ENCODE results near the gene EPHA5.

EPHA5 gene

DNA sequence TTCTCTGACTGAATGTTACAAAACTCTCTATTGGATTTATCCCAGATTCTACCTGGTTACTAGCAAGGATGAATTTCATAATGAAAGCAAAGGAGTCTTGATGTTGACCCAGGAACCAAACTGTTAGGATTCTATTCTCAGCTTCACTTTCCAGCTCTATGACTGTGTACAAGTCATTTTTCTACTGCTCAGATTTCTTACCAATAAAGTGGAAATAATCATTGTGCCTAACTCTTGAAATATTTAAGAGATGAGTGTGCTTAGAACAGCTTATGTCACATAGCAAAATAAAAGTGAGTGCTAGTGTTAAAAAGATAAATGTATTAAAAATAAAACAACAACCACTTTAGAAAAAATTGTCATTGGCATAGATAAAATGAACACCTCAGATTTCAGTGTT, 45.6 kb downstream of the EPHA5 start:
- DNase-seq (ENCODE audit: low read depth), result no peak

DNA sequence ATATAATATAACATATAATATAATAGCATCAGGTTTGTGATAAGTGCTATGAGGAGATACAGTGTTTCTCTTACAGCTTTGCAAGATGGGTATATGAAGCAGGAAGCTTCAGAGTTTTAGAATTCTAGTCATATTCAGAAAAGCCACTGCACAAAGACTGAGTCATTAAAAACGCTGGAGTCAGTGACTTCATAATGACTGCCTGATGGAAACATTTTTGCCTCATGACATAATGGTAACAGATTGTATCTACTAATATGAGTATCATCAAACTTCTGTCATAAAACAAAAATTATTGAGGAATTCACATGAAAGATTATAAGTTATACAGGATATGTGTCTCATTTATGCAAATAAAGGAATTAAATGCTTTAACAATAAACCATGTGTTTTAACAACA, 46.8 kb downstream of the EPHA5 start:
- no peak for DNase-seq (ENCODE audit: low read depth)

DNA sequence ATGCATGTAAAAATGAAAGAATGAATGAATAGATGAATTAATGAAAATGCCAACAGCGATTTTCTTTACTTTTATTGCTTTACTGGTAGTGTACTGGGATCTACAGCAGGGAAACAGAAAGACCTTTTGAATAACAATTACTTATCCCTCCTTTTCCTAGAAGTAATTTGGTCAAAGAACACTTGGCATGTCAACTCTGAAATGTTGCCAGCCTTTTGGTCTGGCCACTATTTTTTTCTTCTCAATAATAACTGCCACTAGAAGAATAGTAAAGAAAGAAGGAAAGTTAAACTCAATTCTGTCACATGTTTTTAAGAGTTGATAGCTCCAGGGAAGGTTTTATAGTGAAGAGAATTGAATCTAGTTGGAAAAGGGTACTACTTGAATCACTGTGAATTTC, 52.9 kb downstream of the EPHA5 start:
- DNase-seq (ENCODE audit: low read depth), result no peak

DNA sequence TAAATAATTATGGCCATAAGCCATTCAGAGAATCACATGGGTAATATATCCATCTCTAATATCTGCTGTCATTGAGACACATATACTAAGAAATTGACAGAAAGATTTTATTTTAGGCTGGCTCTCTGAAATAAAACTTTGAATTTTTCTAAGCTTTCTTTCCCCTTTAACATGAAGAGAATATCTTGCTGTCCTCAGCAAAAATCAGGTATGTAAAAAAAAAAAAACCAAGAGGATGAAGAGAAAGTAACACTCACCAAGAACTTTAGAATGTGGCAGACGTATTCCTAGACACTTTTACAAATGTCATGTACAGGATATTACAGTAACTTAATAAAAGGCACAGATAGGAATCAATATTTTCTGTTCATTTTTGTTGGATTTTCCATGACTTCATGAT, 65.8 kb downstream of the EPHA5 start:
- DNase-seq (ENCODE audit: low read depth), result no peak

DNA sequence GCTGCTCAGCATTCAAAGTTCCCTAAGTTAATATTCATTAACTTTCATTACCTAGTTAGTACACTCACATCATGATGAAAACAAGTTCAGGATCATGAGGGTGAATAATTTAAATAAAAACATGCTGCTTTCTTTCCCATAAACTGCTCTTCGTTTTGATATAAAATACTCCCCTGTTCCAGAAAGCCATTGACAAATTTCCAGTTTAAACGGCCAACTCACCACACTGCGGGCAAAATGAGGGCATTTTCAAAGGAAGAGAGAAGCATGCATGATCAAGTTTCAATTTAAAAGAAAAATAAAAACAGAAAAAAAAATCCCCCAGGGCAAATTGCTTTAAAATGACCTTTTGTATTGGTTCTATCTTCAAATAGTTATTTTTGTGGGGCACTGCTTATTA, 69.6 kb downstream of the EPHA5 start:
- DNase-seq (ENCODE audit: low read depth), result no peak

DNA sequence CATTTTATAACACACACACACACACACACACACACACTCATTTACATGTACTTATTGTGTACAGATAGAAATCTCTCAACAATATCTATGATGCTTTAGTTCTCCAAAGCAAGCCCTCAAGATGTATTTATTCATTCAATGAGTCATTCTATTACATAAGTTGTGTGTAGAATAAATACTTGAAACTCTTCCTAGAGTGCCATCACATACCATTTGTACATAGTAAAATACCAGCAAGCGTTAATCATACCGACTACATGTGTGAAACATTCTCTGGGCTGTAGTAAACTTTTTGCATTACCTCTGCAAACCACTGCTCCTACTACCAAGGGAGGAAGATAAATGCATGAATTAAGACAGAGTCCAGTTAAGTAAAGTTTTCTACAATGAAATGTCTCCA, 70.9 kb downstream of the EPHA5 start:
- DNase-seq (ENCODE audit: low read depth), result no peak

DNA sequence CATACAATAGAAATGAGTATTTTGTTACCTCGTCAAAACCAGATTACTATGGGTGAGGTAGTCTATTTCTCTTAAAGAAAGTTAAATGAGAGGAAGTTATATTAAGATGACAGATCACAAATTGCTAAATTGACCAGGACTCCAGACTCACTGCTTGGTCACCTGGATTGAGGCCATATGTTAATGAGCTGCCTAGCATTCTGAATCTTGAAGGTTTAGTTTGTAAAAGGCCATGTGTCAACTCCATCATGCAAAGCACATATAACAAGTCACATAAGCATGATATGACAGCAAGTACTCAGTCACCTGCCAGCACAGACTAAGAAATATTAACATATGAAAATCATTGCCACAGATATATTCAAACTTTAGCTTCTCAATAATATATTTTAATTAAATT, 72.6 kb downstream of the EPHA5 start:
- DNase-seq (ENCODE audit: low read depth), result no peak

DNA sequence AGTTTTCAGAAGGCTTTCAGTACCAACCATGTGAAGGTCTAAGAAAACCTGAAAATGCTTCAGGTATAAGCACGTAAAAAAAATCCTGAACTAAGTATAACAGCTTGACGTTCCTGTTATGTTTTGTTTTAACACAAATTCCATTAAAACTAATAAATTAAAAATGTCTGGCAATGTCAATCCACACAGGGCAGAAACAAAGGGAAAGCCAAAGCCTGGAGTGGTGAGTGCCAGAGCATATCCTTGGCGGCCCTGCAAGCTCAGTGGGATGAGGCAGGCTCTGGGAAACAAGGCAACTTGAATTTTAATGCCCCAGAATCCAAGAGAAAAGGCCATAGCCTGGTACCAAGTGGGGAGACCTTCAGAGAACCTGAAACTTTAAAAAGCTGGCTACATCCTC, 78.2 kb downstream of the EPHA5 start:
- DNase-seq (ENCODE audit: low read depth), result no peak

DNA sequence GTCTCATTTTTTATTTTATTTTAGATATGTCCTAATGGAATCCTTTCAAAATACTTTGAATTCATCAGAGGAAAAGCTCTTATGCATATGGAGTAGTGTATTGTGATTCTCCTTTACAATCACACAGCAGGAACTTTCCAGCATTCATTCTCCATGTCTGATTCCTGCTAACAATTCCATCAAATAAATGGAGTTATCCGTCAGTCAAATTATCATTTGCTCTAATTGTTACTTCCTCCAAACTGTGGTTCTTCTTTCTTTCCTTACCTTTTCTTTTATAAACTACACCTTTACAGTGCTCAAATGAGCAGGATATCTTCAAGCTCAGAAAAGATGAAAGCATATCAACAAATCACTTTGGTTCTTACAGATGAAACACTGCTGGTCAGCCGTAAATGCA, 80.4 kb downstream of the EPHA5 start:
- no peak for DNase-seq (ENCODE audit: low read depth)

DNA sequence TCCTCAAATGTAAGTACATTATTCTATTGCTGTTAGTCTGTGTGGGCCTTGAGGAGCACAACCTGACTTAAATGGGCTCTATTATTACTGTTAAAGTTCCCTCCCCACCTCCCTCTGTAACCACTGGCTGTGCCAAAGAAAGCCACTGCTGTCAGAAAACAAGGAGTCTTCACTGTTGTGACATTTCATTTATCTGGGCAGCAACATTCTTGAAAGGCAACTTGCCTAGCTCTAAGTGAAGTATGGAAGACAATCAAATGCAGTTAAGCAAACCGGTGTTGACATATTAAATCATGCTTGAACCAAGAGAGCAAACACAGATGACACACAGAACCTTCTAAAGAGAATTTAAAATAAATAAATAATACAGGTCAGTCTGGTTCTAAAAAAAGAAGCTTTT, 81.0 kb downstream of the EPHA5 start:
- no peak for DNase-seq (ENCODE audit: low read depth)

DNA sequence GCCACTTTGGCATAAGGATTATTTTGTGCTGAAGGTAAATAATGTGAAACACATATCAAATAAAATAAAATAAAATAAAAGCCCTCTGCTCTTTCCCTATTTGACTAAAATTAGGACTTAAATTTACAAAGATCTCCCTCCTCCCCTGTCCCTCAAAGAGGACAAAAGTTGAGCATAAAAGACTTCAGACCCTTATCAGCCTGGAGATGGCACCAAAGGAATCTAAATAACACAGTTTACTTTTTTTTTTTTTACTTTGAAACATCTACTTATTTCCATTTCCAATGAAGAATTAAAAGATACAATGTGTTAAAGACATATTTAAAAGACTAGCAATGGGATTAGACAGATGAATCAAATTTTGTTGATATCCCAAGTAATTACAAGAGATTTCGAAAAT, 89.7 kb downstream of the EPHA5 start:
- DNase-seq (ENCODE audit: low read depth), result no peak

DNA sequence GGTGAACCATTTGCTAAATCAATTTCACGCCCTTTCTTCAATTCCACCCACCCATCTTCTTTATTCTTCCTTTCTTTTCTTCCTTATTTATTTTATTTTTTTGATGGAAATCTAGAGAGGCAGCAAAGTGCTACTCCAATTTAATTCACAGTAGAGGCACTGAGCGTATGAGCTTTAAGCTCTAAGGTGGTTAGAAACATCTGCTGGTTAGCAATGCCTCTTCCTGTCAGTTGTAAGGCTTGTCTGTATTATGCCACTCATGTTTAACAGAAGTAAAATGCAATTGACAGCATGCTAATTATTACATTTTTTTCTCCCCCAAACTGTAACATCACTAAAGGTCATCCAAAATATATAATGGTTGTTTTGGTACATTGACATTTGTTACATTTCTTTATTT, 103.8 kb downstream of the EPHA5 start:
- DNase-seq (ENCODE audit: low read depth), result no peak

DNA sequence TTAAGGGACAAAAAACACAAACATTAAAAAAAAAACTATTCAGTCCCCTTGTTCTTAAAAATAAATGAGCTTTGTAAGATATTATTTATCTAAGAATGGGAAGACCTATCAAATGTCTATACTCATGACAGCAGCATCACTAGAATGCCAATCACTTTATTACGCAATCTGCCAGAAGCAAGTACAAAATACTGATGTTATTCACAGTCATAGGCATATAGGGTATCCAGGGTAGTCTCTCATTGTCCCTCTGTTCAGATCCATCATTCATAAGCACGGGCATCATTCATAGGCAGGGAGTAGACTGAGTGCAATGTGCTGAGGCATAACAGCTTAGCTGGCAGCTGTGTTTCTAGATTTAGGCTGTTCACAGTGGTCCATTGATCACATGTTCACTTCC, 109.1 kb downstream of the EPHA5 start:
- no peak for DNase-seq (ENCODE audit: low read depth)

DNA sequence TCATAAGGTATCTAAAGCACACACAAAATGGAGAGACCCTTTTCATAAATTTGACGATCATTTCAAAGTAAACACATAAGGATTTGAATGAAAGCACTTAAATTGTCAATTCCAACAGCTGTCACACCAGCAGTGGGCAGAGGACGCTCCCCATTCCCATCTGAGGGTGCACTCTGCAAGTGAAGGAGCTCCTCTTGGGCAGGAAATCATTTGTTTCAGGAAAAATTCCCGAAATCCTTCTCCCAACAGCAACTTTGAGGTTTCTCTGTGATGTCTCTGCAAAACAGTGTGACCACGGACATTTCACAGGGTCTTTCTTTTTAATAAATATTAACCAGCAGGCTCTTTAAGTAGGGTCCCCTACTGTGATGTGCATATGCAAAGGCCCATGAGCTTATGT, 111.0 kb downstream of the EPHA5 start:
- no peak for DNase-seq (ENCODE audit: low read depth)

DNA sequence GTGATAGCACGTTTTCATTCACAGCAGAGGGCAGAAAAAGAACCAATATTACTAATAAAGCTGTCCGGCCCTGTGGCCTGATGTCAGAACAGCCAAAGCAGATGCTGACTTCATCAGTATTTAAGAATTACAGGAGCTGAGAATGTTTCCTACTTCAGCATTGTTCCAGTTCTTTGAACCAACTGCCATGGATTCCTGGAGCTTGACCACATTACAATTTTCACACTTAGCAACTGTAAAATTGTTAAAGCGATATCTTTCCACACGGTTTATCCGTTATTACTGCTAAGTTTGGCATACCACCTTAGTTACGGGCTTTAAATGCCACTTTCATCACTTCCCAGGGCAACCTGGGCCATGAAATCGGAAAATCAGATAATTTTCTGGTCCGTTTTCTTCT, 118.2 kb downstream of the EPHA5 start:
- DNase-seq (ENCODE audit: low read depth), result no peak

DNA sequence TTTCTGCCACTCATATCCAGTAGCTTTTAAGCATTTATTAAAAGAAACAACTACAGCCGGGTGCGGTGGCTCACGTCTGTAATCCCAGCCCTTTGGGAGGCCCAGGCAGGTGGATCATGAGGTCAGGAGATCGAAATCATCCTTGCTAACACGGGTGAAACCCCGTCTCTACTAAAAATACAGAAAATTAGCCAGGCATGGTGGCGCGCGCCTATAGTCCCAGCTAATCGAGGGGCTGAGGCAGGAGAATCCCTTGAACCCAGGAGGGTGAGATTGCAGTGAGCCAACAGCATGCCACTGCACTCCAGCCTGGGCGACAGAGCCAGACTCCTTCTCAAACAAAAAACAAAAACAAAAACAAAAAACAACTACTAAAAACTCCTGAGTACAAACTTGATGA, 119.8 kb downstream of the EPHA5 start:
- DNase-seq (ENCODE audit: low read depth), result no peak

DNA sequence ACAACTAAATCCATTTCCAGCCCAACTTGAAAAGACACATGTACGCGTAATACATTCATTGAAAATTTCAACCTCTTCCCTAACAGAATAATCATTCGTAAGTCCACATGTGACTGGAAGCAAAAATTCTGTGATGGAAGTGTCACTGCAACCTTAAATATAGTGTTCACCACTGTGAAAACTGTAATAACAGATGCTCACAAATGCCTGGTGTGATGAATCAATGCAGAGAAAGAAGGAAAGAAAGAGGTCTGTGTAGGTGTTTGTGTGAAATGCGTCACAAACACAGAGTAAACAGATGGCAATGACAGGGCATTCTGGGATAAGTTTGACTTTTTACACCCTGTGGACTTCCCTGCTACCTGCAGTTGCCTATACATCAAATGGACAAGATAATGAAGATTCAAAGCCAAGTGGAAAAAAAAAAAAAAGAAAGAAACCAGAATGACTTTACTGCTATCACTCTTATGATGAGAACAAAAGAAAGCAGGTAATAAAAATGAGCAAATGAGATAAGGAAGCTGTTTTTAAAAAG, 123.3 kb downstream of the EPHA5 start:
- no peak for DNase-seq (ENCODE audit: low read depth)

DNA sequence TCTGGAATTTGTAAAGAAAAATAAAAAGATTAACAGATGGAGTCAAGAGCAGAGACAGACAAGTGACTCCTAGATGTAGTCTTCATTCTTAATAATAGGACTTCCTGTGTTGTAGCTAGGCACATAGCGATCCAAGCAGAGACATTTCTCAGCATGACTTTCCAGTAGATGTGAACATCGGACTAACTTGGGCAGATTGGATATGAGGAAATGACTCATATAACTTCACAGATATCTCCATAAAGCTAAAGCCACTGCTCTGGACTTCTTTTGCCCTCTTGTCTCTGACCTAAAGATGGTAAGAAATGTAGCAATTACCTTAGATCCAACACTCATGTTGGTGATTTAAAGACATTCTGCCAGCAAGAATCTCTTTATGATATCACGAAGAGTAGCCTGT, 131.7 kb downstream of the EPHA5 start:
- DNase-seq (ENCODE audit: low read depth), result no peak

DNA sequence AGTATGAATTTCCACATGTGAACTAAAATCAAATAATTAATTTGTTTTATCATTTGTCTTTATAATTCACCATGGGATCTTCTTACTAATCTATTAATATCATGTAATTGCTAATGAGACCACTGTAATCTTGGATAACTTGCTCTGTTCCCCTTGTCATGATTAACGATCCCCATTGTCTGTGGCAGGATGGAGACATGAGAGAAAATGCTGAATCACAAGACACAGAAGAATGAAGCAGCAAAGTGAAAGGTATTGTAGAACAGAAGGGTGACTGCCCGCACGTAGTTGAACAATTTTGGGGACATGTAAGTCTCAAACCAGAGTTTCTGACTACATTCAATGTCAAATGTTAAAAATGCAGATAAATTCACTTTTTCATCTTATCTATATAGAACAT, 135.2 kb downstream of the EPHA5 start:
- DNase-seq (ENCODE audit: low read depth), result no peak

DNA sequence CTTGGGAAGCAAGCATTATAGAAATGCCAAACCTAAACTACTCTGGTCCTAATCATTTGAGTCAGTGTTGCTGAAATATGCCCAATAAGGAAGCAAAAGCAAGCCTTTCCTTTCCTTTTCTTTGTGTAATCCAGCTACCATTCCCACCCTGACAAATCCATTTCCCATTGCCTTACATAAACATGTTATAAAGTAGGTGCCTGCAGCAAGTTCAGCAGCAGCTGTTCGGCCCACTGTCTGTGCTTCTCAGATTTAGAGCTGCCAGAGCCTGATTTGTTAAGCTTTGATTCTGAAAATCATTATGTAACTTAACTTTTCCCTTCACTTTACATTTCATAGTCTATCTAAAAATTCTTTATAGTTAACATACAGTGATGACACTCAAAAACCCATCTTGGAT, 148.6 kb downstream of the EPHA5 start:
- DNase-seq (ENCODE audit: low read depth), result no peak

DNA sequence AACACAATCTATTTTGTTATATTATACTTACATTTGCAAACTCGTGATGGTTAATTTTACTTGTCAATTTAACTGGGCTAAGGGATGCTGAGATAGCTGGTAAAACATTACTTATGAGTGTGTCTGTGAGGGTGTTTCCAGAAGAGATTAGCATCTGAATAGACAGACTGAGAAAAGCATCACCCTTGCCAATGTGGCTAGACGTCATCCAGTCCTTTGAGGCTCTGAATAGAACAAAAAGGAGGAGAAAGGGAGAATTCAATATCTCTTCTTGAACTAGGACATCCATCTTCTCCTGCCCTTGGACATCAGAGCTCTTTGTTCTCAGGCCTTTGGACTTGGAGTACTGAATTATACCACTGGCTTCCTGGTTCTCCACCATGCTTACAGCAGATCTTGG, 154.6 kb downstream of the EPHA5 start:
- no peak for DNase-seq (ENCODE audit: low read depth)

DNA sequence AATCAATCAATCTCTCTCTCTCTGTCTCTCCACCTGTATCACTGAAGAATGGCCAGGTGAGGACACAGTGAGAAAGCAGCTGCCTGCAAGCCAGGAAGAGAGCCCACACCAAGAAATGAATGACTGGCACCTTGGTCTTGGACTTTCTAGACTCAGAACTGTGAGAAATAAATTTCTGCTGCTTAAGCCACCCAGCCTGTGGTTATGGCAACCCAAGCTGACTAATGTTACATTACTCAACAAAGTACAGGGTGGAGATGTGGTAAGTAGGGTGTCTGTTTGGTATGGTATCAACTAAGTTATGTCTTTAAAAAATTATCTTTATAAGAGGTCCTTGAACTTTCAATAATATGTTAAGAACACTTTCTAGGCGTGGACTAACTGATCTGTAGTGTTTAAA, 159.3 kb downstream of the EPHA5 start:
- DNase-seq (ENCODE audit: low read depth), result no peak

DNA sequence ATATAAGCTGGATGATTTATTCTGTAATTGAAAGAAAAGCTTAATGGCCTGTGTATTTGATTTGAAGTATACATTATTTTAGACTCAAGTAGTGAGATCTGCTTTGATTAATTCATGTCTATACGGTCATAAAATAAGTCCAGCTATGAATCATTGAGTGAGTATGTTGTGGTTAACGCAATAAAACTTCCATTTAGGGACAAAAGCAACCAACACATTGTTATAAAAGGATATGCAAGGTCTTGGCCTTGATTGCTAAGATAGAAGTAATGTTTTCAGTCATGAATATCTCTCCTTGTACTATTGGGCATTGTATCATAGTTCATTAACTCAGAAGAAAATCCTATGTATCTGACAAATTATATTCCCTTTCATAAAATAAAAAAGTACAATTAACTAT, 162.1 kb downstream of the EPHA5 start:
- no peak for DNase-seq (ENCODE audit: low read depth)

DNA sequence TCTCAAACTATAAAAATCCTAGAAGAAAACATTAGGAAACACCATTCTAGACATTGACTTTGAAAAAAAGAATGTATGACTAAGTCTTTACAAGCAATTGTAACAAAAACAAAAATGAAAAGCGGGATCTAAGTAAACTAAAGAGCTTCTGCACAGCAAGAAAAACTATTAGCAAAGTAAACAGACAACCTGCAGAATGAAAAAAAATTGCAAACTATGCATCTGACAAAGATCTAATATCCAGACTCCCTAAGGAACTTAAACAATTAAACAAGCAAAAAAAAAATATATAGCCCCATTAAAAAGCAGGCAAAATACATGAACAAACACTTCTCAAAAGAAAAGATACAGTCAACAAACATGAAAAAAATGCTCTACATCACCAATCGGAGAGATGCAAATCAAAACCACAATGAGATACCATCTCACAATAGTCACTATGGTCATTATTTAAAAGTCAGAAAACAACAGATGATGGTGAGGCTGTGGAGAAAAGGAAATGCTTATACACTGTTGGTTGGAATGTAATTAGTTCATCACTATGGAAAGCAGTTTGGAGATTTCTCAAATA, 168.1 kb downstream of the EPHA5 start:
- DNase-seq (ENCODE audit: low read depth), result no peak

DNA sequence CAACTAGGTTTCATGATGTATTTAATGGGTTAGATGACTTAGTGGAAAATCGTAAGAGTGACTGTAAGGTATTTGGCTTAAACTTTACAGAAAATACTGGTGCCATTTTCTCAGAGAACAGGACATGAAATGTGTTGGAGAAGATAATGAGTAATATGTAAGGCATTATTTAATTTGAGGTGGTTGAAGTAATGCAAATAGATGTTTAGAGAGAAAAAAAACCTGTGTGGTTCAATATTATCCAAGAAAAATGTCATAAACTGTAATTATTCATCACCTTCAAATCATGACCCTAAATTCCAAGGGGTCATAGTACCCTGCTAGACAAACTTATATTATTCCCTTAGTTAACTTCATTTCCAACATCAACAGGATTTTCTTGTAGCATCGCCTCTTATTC, 171.7 kb downstream of the EPHA5 start:
- no peak for DNase-seq (ENCODE audit: low read depth)

All from activated gamma-delta T cell treated with anti-CD3 and anti-CD28 coated beads, Interleukin-2, amount 50 U/mL, for 16 hours (primary cell).